ENCODE data around the gene PSTPIP2. TPM values are rescaled to one million over a fixed set of nuclear protein-coding genes. Genes with fewer than 3 reads are reported as not detected.

PSTPIP2 gene
- total and polyA plus RNA-seq, 2 of the 4 experiments (the other 2 are of a cell fraction), result 10.4 to 12.4 TPM

- H3K9me3 ChIP-seq (ENCODE audit: control insufficient read depth, insufficient read depth, low read length), result peaks cover 5% of the 10 kb centered on the region; the same call in 1 of the 2 replicates
- H2BK15ac ChIP-seq (ENCODE audit: low read depth, low read length), result no peak overlapping the region
- H2BK120ac ChIP-seq (ENCODE audit: low read depth, low read length), result no peak overlapping the region
- no peak overlapping the region for H3K27ac ChIP-seq (ENCODE audit: insufficient read depth, low read length)
- CTCF ChIA-PET, result interaction anchor here (0.5 to 1.0 kb wide), 3 partner anchors 10 to 468 kb away, joined by 3 to 4 read pairs (median 3); no protein-coding TSS in a partner anchor
- no peak overlapping the region for H3K14ac ChIP-seq (replicated peaks; ENCODE audit: low read depth, low read length)
- no peak overlapping the region for H2BK20ac ChIP-seq (ENCODE audit: low read depth, low read length)
- H3K56ac ChIP-seq (ENCODE audit: extremely low read depth, insufficient read depth, low read length), result no peak overlapping the region
- no peaks in the 10 kb centered on the region for H4K20me1 ChIP-seq (ENCODE audit: insufficient read depth, low read length)
- no CpG with 5 or more reads among the region's 2 CpGs for WGBS, 2 experiments (ENCODE audit: extremely low coverage in 2 of 2, insufficient read length in 1 of 2)
- TF ChIP-seq FOS (IDR thresholded peaks at IDR 0.05; ENCODE audit: low read depth, low read length) (no peak), RAD21 (IDR thresholded peaks at IDR 0.05; ENCODE audit: low read length) (no peak), MXI1 (IDR thresholded peaks at IDR 0.05; ENCODE audit: borderline replicate concordance, low read depth, low read length) (no peak), MAFK (IDR thresholded peaks at IDR 0.05; ENCODE audit: low read depth, low read length) (no peak), SMC3 (IDR thresholded peaks at IDR 0.05; ENCODE audit: low read depth, low read length) (no peak), CEBPB (IDR thresholded peaks at IDR 0.05; ENCODE audit: low read depth, low read length) (no peak), NFE2L2 (IDR thresholded peaks at IDR 0.05; ENCODE audit: low read depth, low read length) (no peak), ELK1 (IDR thresholded peaks at IDR 0.05; ENCODE audit: borderline replicate concordance, low read depth, low read length) (no peak), CHD1 (IDR thresholded peaks at IDR 0.05; ENCODE audit: low read depth, low read length) (no peak), MAZ (IDR thresholded peaks at IDR 0.05; ENCODE audit: borderline replicate concordance, low read depth, low read length) (no peak), CTCF (conservative IDR thresholded peaks at IDR 0.05; ENCODE audit: low read depth, low read length) (no peak), POLR2A (IDR thresholded peaks at IDR 0.05; ENCODE audit: low read depth, low read length) (no peak), BHLHE40 (IDR thresholded peaks at IDR 0.05; ENCODE audit: low read depth, low read length) (no peak), RCOR1 (IDR thresholded peaks at IDR 0.05; ENCODE audit: insufficient replicate concordance, low read length) (no peak), RFX5 (IDR thresholded peaks at IDR 0.05; ENCODE audit: low read depth, low read length) (no peak), USF2 (IDR thresholded peaks at IDR 0.05; ENCODE audit: low read depth, low read length) (no peak)
- no peak for ATAC-seq (ENCODE audit: low read depth)
- no peaks in the 10 kb centered on the region for H3K9me1 ChIP-seq (ENCODE audit: insufficient read depth, low read length)
- POLR2A ChIA-PET (ENCODE audit: unreplicated experiment), result no interaction called here
- H3K4me1 ChIP-seq (ENCODE audit: control insufficient read depth, insufficient read depth, low read length), result no peaks in the 10 kb centered on the region; the same call in 1 of the 2 replicates
- H3K27me3 ChIP-seq (ENCODE audit: control insufficient read depth, insufficient read depth, low read length), result no peaks in the 10 kb centered on the region
- peaks cover 17 to 25% of the 10 kb centered on the region in 2 experiments for H3K79me1 ChIP-seq (ENCODE audit: low read depth in 1 of 2, low read length in 2 of 2)
- H3K9ac ChIP-seq (ENCODE audit: low read depth, low read length), result no peak overlapping the region
- no peak overlapping the region for H3K23ac ChIP-seq (ENCODE audit: low read depth, low read length)
- H4K8ac ChIP-seq (ENCODE audit: low read depth in 2 of 2, low read length in 2 of 2), result no peak overlapping the region
- no peak overlapping the region for H3K4ac ChIP-seq (ENCODE audit: low read depth, low read length)
- no peak overlapping the region for H4K5ac ChIP-seq (ENCODE audit: low read depth, low read length)
- no peak overlapping the region for H3K18ac ChIP-seq (ENCODE audit: low read depth, low read length)
- dilution Hi-C loops (cut with HindIII; ENCODE audit: low sequenced_read_pairs, unreplicated experiment), result no loop called here
- H3K36me3 ChIP-seq (ENCODE audit: control insufficient read depth, insufficient read depth, low read length), result peaks cover 73% of the 10 kb centered on the region
- intact Hi-C loops (cut with micrococcal nuclease), result no loop called here
- H2AK5ac ChIP-seq (ENCODE audit: low read depth, low read length), result no peak overlapping the region
- no peak overlapping the region for H3K4me3 ChIP-seq (ENCODE audit: insufficient read depth, low read depth, low read length)
- no peak overlapping the region for H2BK5ac ChIP-seq (ENCODE audit: low read depth, low read length, poor library complexity, severe bottlenecking)
- H2AK9ac ChIP-seq (replicated peaks; ENCODE audit: low read depth, low read length, poor library complexity), result no peak overlapping the region
- H3K4me2 ChIP-seq (ENCODE audit: low read depth, low read length), result no peak overlapping the region
- in situ Hi-C loops (cut with MboI; ENCODE audit: low sequenced_read_pairs), result loop anchor here (10.0 kb wide), 1 partner anchor 170 kb away; no protein-coding TSS in a partner anchor
- no peak overlapping the region for H4K91ac ChIP-seq (ENCODE audit: insufficient read depth, low read depth, low read length)
- no peak for DNase-seq
- BruUV-seq (replicated peaks), result no TSS peak
- H2AFZ ChIP-seq (replicated peaks; ENCODE audit: low read length, poor library complexity), result no peak overlapping the region
These were observed 12.4 kb upstream of the PSTPIP2 start for GRCh38 chr18:46084431-46084830.

Data from IMR-90 (cell line).